Bronchial epithelial cell (primary cell): ENCODE measurements around the gene SH3GL3. TPM values are rescaled to one million over a fixed set of nuclear protein-coding genes. Genes with fewer than 3 reads are reported as not detected.

Experiments used
- DNase-seq: peaks from one replicate; pipeline ENCODE4 v3.0.0-alpha.2; 2010; ENCODE audit warnings: low read depth
- FAIRE-seq: peaks from 2 replicates; lab custom pipeline; 2011; peaks lifted over from hg19 to GRCh38; lab: Jason Lieb, UNC
- H3K27me3 ChIP-seq: 2 replicates; pipeline ENCODE4 v1.5.1; 2011; ENCODE audit warnings: low read length; ENCODE audit not compliant: control insufficient read depth, insufficient read depth
- H3K36me3 ChIP-seq: 2 replicates; pipeline ENCODE4 v1.5.1; 2011; ENCODE audit warnings: low read length; ENCODE audit not compliant: control insufficient read depth, insufficient read depth
- H3K4me3 ChIP-seq: 2 replicates; pipeline ENCODE4 v1.5.1; 2011; ENCODE audit warnings: mild to moderate bottlenecking, low read depth, low read length, control low read depth
- total RNA-seq: library from RNA; depleted of rRNA; stranded (reverse); fragments of >200 nt; gene quantifications from 2 replicates; pipeline ENCODE4 v1.2.1, GENCODE V29; 2014
- TF ChIP-seq, protein P1 (sequence below): IDR thresholded peaks from 2 replicates; pipeline ENCODE4 v1.5.1; 2011; ENCODE audit warnings: mild to moderate bottlenecking, moderate library complexity, low read length, control low read depth, inconsistent platforms; ENCODE audit not compliant: insufficient read depth, severe bottlenecking

Gene SH3GL3
- total RNA-seq, 1 donor from 2014 or later = 1.1 TPM

DNA sequence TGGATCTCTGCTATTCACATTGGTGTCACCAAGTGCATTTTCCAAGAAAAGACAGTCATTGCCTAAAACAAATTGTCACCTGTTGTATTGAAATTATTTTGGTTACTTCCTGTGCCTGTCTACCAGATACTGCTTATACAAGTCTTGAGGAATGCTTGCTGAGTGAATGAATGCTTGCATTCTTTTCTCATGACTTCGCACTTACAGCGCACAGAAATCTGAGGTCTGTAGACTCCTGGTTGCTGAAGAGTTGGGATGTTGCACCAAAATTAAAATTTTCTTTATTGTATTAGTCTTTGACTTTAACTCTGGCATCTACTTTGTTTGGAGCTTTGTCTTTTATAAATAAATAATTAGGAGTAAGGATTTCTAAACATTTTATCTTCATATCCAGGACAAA is 28.4 kb downstream of the SH3GL3 start:
- peaks cover 2% of the 10 kb centered on the region for H3K27me3 ChIP-seq
- no peak overlapping the region for H3K4me3 ChIP-seq
- H3K36me3 ChIP-seq = no peaks in the 10 kb centered on the region
- FAIRE-seq (no peak), DNase-seq (peak; percentile 66)
- TF ChIP-seq, protein P1, sequence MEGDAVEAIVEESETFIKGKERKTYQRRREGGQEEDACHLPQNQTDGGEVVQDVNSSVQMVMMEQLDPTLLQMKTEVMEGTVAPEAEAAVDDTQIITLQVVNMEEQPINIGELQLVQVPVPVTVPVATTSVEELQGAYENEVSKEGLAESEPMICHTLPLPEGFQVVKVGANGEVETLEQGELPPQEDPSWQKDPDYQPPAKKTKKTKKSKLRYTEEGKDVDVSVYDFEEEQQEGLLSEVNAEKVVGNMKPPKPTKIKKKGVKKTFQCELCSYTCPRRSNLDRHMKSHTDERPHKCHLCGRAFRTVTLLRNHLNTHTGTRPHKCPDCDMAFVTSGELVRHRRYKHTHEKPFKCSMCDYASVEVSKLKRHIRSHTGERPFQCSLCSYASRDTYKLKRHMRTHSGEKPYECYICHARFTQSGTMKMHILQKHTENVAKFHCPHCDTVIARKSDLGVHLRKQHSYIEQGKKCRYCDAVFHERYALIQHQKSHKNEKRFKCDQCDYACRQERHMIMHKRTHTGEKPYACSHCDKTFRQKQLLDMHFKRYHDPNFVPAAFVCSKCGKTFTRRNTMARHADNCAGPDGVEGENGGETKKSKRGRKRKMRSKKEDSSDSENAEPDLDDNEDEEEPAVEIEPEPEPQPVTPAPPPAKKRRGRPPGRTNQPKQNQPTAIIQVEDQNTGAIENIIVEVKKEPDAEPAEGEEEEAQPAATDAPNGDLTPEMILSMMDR = no peak

GRCh38 chr15:83476066-83476465 is 28.9 kb downstream of the SH3GL3 start:
- TF ChIP-seq, protein P1 = no peak
- DNase-seq = no peak
- no peak overlapping the region for H3K4me3 ChIP-seq
- H3K27me3 ChIP-seq = peaks cover 2% of the 10 kb centered on the region
- FAIRE-seq = no peak
- no peaks in the 10 kb centered on the region for H3K36me3 ChIP-seq

GRCh38 chr15:83476708-83477107 is 29.6 kb downstream of the SH3GL3 start:
- FAIRE-seq (no peak), DNase-seq (no peak)
- H3K36me3 ChIP-seq = no peaks in the 10 kb centered on the region
- peaks cover 2% of the 10 kb centered on the region for H3K27me3 ChIP-seq
- TF ChIP-seq, protein P1 = no peak
- no peak overlapping the region for H3K4me3 ChIP-seq

DNA sequence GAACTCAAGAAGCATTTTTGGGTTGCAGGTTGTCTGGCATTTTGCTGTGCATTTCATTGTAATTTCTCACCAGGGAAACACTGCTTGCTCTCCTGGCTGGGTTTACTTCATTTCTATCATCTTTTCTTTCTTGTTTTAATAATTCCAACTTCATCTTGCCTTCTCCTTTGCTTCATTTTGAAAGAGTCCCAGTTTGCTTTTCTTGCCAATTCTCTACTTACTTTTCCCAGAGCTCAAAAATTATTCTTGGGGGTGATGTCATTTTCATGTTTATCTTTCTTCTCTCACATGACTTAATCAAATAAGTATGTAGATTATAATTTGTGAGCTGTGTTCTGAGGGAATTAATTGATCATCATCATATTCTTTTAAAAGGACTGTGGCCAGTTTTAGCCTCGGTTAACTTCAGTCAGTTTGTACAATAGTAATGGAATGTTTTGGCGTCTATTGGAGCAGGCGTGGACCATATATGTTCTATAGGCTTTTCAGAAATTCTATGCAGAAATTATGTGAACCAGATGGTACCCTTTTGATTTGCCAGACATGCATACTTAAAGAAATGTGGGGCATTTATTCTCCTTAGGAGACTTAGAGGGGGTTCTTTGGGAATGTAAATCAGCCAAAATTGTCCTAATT is 30.1 kb downstream of the SH3GL3 start:
- TF ChIP-seq, protein P1 = no peak
- FAIRE-seq (no peak), DNase-seq (no peak)
- peaks cover 2% of the 10 kb centered on the region for H3K27me3 ChIP-seq
- no peaks in the 10 kb centered on the region for H3K36me3 ChIP-seq
- H3K4me3 ChIP-seq = no peak overlapping the region

- DNase-seq (no peak), FAIRE-seq (no peak)
- Histone ChIP-seq H3K4me3 (no peak overlapping the region), H3K27me3 (peaks cover 2% of the 10 kb centered on the region), H3K36me3 (no peaks in the 10 kb centered on the region)
- TF ChIP-seq, protein P1 = no peak
These were observed 30.8 kb downstream of the SH3GL3 start for GRCh38 chr15:83477808-83478537.
